ENCODE data around the gene NME8. TPM values are rescaled to one million over a fixed set of nuclear protein-coding genes. Genes with fewer than 3 reads are reported as not detected.

NME8 gene
- total and polyA plus RNA-seq, 2 experiments from 2014 or later = 0.14 to 1.3 TPM

- H3K27me3 ChIP-seq (ENCODE audit: insufficient read depth) = peaks cover 63% of the 10 kb centered on the region
- H3K79me2 ChIP-seq (replicated peaks; ENCODE audit: insufficient read depth) = no peaks in the 10 kb centered on the region
- Mint-ChIP-seq H3K9me3 (no peaks in the 10 kb centered on the region), H3K27ac (no peak overlapping the region), H3K36me3 (ENCODE audit: low read depth) (no peaks in the 10 kb centered on the region), H3K27me3 (ENCODE audit: insufficient read depth, low read depth, poor library complexity) (peaks cover 41% of the 10 kb centered on the region), H3K4me1 (peaks cover 12% of the 10 kb centered on the region), H3K4me3 (peak overlapping the region; percentile 74; the same call in 1 of the 3 replicates)
- no peaks in the 10 kb centered on the region for H3F3A ChIP-seq (replicated peaks; ENCODE audit: low read depth)
- no peaks in the 10 kb centered on the region for H3K36me3 ChIP-seq (ENCODE audit: insufficient read depth)
- TF ChIP-seq POLR2AphosphoS5 (IDR thresholded peaks at IDR 0.05; ENCODE audit: low read depth) (no peak), ZNF331 (CRISPR knock-in tag; IDR thresholded peaks at IDR 0.05; ENCODE audit: low read depth) (no peak), ZNF114 (CRISPR knock-in tag; IDR thresholded peaks at IDR 0.05) (no peak), EZH2 (IDR thresholded peaks at IDR 0.05; ENCODE audit: low read depth, unreplicated experiment) (no peak), CTCF (conservative IDR thresholded peaks at IDR 0.05; ENCODE audit: low read depth in 2 of 2) (no peak), ETS1 (IDR thresholded peaks at IDR 0.05) (no peak), ZNF462 (CRISPR knock-in tag; IDR thresholded peaks at IDR 0.05) (no peak), STAT1 (IDR thresholded peaks at IDR 0.05; ENCODE audit: unreplicated experiment) (no peak), NANOG (IDR thresholded peaks at IDR 0.05; ENCODE audit: borderline replicate concordance) (no peak), JUNB (IDR thresholded peaks at IDR 0.05; ENCODE audit: unreplicated experiment) (no peak), CREB1 (CRISPR knock-in tag; IDR thresholded peaks at IDR 0.05; ENCODE audit: low read depth) (no peak)
- peak overlapping the region; percentile 82; the same call in 1 of the 2 replicates for H3K4me2 ChIP-seq
- DNase-seq (ENCODE audit: low spot score) (no peak), ATAC-seq (no peak)
- no peak overlapping the region for H3K27ac ChIP-seq (ENCODE audit: low read depth)
- H3K9me2 ChIP-seq (ENCODE audit: insufficient read depth) = 0 out of 2 replicates have a peak, but pooled peaks cover 5% of the 10 kb centered on the region
- H3K4me3 ChIP-seq = peak overlapping the region; percentile 68
- no peak overlapping the region for H2AFZ ChIP-seq
- no peaks in the 10 kb centered on the region; the same call in 1 of the 2 replicates for H3K4me1 ChIP-seq (ENCODE audit: insufficient read depth)
- H4K20me1 ChIP-seq (replicated peaks; ENCODE audit: insufficient read depth) = 0 out of 2 replicates have a peak, but pooled peaks cover 4% of the 10 kb centered on the region
Measured at GRCh38 chr7:37915438-37915837, 67.0 kb downstream of the NME8 start.

Data from GM23338 (cell line).